HS-5 (cell line): ENCODE measurements around the gene FCRL6.

Experiments
- DNase-seq: peaks from one replicate; pipeline ENCODE4 v3.0.0-alpha.2; 2012; ENCODE audit warnings: low read depth

FCRL6 gene

DNA sequence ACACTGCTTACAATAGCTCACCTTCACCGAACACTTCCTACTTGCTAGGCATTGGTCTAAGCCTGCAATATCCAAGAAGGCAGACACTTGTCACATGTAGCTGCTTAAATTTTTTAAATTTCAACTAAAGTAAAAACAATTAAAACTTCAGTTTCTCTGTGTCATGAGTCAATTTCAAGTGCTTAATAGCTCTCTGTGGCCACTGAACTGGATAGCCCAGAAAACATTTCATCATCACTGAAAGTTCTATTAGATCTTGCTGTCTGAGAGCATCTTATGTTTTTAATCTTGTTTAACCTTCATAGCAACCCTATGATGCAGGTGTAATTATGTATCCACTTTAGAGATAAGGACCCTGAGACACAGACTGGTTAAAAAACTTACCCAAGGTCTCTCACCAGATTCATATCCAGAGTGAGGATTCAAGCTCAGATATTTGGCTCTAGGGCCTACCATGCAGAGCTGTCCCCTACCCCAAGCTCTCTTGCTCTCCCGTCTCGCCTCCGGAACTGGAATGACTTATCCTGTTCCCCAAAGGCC is 2.6 kb upstream of the FCRL6 start:
- no peak for DNase-seq

DNA sequence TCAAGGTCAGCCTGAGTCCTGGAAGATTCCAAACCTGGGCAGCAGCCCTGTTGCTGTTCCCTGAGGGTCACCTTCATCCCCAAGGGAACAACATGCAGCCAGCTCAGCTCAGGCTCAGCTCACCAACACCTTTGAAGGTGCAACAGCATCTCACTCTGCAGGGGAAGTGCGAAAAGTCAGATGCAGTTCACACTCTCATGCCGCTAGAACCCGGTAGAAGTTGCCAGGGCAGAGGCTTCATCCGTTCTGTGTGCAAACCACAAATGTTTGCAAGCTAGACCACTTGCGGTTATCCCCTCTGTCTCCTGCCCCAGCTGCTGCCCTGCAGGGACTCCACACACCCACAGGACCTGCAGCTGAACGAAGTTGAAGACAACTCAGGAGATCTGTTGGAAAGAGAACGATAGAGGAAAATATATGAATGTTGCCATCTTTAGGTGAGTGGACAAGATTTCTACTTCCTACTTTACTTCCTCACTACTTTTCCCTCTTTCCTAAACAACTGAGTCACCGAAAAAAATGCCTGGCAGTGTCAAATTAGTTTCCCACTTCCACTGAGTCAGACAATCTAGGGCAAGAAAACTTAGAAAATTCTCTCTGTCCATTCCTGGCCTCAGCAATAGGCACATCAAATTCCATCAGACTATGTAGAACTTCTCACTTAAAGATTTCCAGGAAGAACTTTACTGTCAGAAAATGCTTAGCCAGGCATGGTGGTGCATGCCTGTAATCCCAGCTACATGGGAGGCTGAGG is 1.8 kb upstream of the FCRL6 start:
- DNase-seq: no peak

DNA sequence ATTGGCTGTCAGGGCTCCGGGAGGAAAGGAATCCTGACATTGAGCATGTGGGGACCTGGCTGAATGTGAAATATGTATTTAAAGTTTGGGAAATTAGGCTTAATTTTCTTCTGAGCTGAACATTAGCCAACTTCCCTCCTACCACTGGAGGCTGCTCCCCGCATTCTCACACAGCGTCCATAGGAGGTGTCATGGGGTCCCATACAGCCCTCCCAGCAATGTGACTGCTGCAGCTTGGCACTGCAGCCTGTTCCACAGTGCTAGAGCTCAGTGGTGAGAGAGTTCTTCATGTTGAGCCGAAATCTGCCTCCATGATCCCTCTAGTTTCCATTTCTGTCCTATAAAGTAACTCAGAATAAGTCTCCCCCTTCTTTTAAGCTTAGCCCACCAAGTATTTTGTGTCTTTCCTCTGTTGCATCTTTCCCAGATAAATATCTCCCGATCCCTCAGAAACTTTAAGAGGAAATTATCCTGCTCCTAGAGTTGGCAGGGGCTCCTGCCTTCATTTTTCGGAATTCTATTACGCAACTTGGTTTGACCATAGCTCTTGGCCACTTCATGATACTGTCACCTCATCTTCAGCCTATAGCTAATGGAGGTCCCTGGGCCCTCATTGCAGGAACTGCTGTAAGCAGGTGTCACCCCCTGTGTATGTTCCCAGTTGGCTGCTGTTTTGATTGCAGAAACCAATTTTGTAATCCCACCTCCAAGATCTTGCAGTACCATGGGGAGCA is 2.0 kb downstream of the FCRL6 start:
- no peak for DNase-seq

DNA sequence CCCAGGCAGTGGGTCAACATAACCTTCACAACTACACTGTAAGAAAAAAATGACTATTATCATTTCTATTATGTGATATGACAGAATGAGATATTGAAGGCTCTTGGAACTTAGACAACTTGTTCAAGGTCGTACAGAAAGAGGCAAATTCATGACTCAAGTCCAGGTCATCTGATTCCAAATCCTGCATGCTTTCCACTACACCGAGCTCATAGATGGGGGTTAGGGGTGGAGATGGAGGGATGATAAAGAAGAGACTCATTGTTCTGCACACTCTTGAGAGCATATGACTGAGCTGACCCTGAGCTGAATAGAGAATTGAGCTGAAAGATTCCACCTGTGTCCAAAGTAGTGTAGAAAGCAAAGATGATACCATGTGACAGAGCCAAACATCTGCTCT is 2.8 kb downstream of the FCRL6 start:
- no peak for DNase-seq

GRCh38 chr1:159815926-159816325 is 13.8 kb downstream of the FCRL6 start:
- DNase-seq: no peak

- DNase-seq: no peak
These were observed 15.3 kb downstream of the FCRL6 start for GRCh38 chr1:159817276-159818041.

- DNase-seq: no peak
These were observed 19.2 kb downstream of the FCRL6 start for GRCh38 chr1:159821171-159821867.

DNA sequence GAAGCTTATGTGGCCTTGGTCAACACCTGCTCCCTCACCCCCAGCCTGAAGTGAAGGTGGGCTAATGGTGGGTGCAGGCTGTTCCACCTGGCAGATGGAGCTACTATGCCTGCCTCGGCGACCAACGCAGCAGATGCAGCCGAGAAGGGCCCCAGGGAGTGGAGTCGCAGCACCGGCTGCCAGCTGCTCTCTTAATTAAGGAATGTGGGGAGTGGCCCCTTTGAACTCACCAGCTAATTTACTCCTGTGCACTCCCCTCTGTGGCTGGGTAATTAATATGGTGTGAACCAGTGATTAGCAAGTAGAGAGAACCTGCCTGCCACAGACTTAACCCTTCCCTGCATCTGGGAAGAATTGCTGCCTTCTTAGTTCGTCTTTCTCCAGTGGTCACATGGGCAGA is 21.2 kb downstream of the FCRL6 start:
- DNase-seq: no peak

DNA sequence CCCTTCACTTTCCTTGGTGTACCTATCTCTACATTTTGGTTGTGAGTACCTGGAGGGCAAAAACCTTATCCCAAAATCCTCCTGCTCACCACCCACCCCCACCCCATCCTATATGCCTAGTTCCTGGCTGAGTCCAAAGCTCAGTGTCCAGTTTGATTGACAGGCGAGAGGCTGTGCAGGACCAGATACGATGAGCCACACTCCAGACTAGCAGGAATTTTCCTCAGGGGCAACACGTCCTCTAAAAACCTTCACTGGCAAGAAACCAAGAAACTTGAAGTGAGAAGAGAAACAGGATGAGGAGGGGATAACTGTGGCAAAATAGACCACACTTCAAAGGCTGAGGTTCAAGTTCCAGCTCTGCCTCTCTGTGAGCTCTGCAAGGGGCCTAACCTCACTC is 23.4 kb downstream of the FCRL6 start:
- DNase-seq: no peak

DNA sequence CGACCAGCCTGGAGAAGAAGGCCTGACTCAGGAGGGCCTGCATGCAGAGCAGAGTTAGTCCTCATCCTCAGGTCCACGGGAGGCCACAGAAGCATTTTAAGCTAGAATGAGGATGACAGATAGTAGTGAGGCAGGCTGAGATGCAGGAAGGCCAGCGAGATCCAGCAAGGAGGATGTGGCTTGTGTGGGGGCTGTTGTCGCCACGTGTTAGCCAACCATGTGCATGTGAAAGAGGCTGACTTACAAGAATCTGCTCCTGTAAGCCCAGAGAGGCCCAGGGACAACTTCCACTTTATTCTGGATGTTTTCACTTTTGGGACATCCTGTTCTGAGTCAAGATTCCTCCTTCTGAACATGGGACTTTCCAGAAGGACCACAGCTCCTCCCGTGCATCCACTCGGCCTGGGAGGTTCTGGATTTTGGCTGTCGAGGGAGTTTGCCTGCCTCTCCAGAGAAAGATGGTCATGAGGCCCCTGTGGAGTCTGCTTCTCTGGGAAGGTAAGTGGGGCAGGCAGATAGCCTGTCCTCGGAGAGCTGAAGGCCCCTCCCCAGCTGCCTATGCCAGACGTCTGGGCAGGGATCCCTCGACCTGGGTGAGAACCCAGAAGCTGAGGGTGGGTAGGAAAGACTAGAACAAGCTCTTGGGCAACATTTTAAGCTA is 24.4 kb downstream of the FCRL6 start, which contains the start of gene SLAMF8:
SLAMF8 (plus strand) TSS at position 433 of the 661 bp plus-strand sequence; CDS start at position 459, 26 bp downstream.
- no peak for DNase-seq

GRCh38 chr1:159827102-159827490 is 24.9 kb downstream of the FCRL6 start:
- DNase-seq: no peak

- no peak for DNase-seq
These were observed 25.4 kb downstream of the FCRL6 start for GRCh38 chr1:159827549-159827948.

GRCh38 chr1:159828176-159828575 is 26.0 kb downstream of the FCRL6 start:
- no peak for DNase-seq

DNA sequence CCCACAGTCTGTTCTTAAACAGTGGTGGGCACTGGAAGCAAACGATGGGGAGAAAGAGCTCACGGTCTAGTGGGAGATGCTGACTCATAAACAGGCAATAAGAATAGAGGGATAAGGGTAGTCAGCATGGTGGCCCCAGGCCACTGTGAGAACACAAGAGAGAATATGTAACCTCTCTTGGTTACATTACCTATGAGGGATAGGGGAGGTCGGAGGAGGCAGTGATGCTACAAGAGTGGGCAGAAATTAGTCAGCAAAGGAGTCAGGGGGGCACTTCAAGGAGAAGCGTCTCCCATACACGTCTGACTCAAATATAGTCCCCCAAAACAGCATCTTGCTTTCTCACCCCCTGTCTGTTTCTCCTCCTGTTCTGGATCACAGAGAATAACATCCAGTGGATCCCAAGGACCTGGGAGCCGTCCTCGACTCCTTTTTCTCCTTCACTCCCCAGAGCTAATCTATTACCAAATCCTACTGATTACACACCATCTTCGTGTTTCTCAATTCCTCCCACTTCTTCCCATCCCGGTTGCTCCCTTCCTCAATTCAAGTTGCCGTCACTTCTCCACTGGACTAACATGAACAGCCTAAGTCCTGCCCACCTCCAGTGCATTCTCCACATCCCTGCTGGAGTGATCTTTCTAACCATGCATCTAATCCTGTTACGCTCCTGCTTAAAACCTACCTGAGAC is 26.6 kb downstream of the FCRL6 start:
- DNase-seq: no peak

- DNase-seq: no peak
These were observed 27.1 kb downstream of the FCRL6 start for GRCh38 chr1:159829273-159829634.

- no peak for DNase-seq
These were observed 27.8 kb downstream of the FCRL6 start for GRCh38 chr1:159829822-159830465.

GRCh38 chr1:159830722-159831121 is 28.6 kb downstream of the FCRL6 start:
- no peak for DNase-seq

GRCh38 chr1:159831412-159832141 is 29.4 kb downstream of the FCRL6 start:
- no peak for DNase-seq

DNA sequence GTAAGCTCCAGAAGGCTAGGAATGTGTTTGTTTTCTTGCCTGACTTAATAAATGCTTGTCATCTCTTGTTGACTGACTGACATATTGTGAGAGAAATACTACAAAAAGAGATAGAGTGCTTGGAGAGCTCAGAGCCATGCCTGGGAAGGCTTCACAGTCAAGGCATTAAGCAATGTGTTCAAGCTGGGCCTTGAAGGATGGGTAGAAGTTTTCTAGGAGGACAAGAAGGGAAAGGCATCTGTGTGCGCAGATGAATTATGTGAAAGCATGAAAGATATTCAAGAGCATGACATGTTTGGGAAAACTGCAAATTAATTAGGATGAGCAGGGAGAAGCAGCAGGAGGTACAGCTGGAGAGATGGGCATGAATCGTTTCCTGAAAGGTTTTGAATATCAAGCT is 30.1 kb downstream of the FCRL6 start:
- DNase-seq: no peak

- no peak for DNase-seq
These were observed 33.2 kb downstream of the FCRL6 start for GRCh38 chr1:159835356-159835755.
